Ishikawa (cell line): ENCODE results near the gene SEPTIN6.

Experiments used
- EP300 ChIP-seq: IDR thresholded peaks from 2 replicates; pipeline ENCODE4 v1.6.1; 2012; ENCODE audit warnings: borderline replicate concordance
- RAD21 ChIP-seq: IDR thresholded peaks from 2 replicates; pipeline ENCODE4 v1.6.1; 2012; ENCODE audit warnings: low read depth
- TAF1 ChIP-seq: IDR thresholded peaks from 2 replicates; pipeline ENCODE4 v1.6.1; 2012; ENCODE audit warnings: low read depth, mild to moderate bottlenecking
- YY1 ChIP-seq: IDR thresholded peaks from 2 replicates; pipeline ENCODE4 v1.6.1; 2012; ENCODE audit warnings: low read depth
- TF ChIP-seq, protein P1 (sequence below): IDR thresholded peaks from 2 replicates; pipeline ENCODE4 v1.6.1; 2012

DNA sequence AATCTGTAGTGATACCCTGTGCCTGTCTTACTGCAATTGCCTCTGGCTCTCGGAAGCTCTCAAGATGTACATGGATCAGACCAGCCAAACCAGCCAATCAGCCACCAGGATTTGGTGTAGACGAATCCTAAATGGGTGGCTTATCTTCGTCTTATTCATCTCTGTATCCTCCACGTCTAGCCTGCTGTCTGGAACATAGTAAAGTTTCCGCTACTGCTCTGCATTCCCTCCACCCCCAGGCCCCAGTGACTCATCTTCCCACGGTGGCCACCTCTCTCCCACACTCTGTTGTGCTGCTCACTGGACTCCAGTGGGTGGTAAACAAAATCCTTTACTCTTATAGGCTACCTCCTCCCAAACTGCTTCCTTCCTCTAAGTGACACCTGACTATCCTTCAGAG is 37.8 kb downstream of the SEPTIN6 start:
- TF ChIP-seq TAF1 (no peak), YY1 (no peak), RAD21 (no peak), EP300 (no peak)
- TF ChIP-seq, protein P1, sequence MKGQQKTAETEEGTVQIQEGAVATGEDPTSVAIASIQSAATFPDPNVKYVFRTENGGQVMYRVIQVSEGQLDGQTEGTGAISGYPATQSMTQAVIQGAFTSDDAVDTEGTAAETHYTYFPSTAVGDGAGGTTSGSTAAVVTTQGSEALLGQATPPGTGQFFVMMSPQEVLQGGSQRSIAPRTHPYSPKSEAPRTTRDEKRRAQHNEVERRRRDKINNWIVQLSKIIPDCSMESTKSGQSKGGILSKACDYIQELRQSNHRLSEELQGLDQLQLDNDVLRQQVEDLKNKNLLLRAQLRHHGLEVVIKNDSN, result no peak
